Endometrium (tissue), 2 donors: ENCODE measurements around the gene GIT1.

ENCODE experiments used
- FAIRE-seq: peaks from 2 replicates; lab custom pipeline; 2012; peaks lifted over from hg19 to GRCh38; lab: Jason Lieb, UNC
- donor health status: control.
- donor health status: control.

Gene GIT1

GRCh38 chr17:29616300-29617048 is 27.0 kb upstream of the GIT1 start:
- no peak for FAIRE-seq

DNA sequence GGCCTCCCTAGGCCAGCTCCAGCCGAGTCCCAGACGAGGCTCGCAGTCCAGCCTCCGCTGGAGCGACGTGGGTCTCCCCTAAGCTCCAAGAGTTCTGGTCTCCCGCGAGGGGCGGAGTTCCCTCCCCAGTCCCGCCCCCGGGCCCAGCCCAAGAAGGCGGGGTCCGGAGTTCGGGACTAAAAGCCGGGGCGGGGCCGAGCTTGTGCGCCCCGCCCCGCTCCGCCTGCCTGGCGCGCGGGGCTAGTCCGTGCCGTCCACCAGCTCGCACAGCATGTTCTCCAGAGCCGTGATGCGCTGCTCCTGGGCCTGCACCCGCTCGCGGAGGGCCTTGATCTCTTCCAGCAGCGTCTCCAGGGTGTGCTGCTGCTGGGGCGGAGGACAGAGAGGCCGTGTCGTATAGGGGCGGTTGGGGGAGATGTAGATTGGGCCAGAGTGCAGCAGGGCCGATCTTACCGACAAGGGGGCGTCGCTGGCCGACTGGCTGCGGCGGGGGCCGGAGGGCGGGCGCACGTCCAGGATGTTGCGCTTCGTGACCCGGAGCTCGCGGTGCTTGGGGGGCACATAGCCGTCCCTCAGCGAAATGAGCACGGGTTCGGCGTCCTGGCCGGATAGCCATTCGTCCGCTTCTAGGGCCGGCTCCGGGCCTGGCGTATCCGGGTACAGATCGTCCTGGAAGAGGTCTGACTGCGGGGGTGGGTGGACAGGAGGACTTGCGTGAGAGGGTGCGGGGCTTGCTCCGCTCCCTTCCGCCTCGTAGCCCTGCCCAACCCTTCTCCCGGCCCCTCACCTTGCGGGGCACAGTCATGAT is 26.2 kb upstream of the GIT1 start:
- no peak for FAIRE-seq

DNA sequence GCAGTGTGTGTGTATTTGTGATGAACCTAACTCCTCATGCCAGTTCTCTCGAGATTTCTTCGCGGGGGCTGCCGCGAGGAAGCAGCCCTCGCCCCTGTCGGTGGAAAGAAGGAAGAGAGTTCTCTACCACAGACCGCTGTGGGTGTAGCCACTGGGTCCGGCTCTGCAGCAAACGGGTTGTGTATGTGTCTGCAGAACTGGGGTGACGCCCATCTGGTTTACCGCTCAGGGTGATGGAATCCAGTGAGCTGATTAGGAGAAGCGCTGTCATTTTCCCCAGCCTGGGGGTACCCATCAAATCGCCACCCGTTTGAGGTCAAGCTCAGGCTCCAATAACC is 25.6 kb upstream of the GIT1 start:
- FAIRE-seq, result no peak

- no peak for FAIRE-seq
Measured at GRCh38 chr17:29614349-29615047, 25.1 kb upstream of the GIT1 start.

DNA sequence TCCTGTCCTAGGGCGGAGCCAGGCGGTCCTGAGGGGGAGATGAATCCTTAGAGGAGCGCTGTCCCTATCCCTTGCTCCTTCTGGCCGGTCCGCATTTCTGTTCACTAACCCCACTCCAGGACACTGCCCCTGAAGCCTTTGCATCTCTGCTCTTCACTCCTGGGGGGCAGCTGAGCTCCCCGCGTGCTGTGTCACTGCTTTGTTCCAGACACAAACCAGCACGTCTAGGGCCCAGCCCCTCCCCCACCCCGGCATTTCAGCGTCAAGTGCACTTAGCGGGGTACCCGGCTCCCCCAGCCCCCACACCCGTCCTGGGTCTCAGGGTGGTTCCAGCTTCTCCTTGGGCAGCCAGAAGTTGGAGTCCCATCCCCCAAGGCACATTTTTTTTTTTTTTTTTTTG is 24.4 kb upstream of the GIT1 start:
- no peak for FAIRE-seq

GRCh38 chr17:29613352-29613837 is 23.9 kb upstream of the GIT1 start:
- no peak for FAIRE-seq

DNA sequence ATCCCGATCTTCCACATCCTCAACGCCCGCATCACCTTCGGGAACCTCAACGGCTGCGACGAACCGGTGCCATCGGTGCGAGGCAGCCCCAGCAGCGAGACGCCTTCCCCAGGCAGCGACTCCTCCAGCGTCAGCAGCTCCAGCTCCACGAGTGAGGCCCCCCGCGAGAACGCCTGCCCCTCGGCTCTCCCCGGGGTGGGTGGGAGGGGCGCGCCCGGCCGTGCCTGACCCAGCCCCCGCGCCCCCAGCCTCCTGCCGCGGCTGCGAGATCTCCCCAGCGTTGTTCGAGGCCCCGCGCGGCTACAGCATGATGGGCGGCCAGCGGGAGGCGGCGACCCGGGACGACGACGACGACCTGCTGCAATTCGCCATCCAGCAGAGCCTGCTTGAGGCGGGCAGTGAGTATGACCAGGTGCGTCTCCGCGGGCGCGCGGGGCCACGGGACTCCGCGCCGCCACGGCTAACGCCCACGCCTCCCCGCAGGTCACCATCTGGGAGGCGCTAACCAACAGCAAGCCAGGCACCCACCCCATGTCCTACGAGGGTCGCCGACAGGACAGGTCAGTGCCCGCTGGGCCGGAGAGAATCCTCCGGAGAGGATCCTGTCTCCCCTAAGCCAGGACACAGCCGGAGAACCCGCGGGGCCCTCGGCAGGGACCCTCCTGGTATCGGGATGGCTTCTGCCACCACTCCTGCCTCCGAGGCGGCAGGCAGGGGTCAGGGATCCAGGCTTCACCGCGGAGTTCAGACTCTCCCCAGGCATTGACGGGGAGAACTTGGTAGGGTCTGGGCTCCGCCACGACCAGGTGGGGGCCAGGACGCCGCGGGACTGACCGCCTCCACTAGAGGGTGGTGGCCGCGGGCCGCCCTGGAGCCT is 23.2 kb upstream of the GIT1 start:
- no peak for FAIRE-seq

DNA sequence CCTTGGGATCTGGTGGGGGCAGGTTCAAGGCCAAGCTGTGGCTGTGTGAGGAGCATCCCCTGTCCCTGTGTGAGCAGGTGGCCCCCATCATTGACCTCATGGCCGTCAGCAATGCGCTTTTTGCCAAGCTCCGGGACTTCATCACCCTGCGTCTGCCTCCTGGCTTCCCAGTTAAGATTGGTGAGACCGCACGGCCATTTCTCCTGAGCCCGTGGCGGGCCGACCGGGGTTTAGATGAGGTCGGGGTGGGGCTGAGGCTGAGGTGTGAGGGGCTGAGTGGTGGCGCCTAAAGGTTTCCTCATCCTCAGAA is 22.6 kb upstream of the GIT1 start:
- FAIRE-seq, result no peak

DNA sequence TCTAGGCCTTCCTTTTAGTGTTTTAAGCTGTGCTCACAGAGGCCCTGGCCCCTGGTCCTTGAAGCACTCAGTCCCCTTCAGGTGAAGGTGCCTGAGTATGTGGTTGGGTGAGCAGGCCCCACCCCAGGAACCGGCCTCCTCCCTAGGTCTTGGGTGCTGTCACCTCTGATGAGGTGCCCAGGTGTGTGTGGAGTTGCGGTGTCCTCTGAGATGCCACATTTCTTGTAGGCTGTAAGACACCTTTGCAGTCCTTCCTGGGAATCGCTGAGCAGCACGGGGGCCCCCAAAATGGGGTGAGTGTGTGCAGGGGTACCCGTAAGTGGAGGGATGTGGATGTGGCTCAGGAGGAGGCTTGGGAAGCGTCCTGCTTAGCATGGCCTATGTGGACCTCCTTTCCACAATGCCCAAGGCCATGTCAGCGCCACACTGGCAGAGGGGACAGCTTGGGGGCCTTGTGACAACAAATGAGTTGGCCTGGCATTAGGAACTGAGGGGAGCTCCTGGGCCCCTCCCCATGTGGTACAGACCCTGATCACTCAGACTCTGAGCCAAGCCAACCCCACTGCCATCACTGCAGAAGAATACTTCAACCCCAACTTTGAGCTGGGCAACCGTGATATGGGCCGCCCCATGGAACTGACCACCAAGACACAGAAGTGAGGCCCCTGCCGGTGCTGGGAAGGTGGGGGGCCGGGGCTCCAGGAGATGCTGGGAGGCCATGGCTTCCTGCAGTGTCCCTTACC is 22.1 kb upstream of the GIT1 start:
- no peak for FAIRE-seq

DNA sequence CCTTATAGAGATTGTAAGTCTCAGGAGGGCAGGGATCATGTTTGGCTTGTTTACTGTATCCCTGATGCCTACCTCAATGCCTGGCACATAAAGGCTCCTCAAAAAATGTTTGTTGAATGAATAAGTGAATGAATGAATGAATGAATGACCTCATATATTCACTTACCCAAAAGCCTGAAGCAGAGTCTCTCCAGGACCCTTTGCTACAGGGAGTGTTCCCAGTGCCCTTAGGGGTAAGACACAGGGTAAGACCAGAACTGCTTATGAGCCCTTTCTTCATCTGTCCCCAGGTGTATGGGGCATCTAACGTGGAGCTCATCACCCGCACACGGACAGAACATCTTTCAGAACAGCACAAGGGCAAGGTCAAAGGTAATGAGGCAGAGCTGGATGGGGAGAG is 20.9 kb upstream of the GIT1 start:
- no peak for FAIRE-seq

GRCh38 chr17:29608986-29609385 is 19.5 kb upstream of the GIT1 start:
- no peak for FAIRE-seq

DNA sequence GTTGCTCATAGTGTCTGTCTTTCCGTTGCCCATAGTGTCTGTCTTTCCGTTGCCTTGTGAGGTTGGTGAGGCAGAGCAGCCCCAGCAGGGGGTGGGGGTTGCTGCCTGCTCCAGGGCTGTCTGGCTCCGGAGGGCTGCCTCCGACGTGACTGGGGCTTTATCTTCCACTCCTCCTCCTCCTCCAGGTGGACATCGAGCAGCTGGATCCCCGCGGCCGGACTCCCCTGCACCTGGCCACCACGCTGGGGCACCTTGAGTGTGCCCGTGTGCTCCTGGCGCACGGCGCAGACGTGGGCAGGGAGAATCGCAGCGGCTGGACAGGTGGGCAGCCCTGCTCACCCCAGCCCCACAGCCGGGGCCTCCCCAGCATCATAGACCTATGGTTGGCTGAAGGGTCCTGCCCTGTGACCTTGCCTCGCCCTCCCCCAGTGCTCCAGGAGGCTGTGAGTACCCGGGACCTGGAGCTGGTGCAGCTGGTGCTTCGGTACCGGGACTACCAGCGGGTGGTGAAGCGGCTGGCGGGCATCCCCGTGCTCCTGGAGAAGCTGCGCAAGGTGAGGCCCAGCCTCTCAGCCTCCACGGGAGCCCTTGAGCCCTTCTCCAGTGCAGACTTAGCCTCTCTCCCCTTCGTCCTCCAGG is 18.2 kb upstream of the GIT1 start:
- FAIRE-seq, result no peak

GRCh38 chr17:29603109-29603674 is 13.7 kb upstream of the GIT1 start:
- no peak for FAIRE-seq

DNA sequence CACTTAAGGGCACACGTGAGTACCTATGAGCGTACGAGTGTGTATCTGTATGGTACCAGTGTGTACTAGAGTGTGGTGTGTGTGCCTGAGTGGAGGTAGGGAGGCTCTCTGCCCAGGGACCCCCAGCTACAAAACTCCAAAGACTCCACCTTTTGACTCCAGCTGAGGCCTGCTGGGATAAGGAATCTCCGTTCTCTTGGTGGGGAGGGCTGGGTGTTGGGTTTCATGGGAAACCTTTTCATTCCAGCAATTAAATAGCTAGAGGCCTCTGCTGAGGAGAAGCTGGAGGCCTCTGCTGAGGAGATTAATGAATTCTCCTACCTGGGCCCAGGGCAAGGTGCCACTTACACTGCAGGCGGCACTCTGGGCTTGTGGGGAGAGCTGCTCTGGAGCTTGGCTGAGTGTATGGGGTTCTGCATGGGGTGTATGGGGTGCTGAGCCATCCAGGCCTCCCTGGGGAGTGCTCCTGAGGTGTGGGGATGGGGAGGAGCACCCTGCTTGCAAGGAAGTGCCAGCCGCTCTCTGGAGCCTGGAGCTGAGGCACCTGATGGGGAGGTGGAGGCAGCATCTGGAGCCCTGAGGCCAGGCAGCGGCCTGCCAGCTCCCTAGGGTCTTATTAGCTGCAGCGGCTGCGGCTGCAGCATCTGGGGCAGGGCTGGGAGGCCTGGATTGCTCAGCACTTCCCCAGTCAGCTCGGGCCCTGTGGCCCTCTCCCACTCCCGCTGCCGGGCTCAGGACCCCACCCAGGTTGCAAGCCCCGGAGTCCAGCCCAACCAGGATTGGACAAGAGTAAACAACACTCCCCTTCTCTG is 8.1 kb upstream of the GIT1 start:
- FAIRE-seq, result no peak

GRCh38 chr17:29596811-29597210 is 7.4 kb upstream of the GIT1 start:
- no peak for FAIRE-seq

GRCh38 chr17:29595943-29596774 is 6.7 kb upstream of the GIT1 start:
- FAIRE-seq, result no peak

- FAIRE-seq, result no peak
Measured at GRCh38 chr17:29595107-29595942, 5.9 kb upstream of the GIT1 start.

DNA sequence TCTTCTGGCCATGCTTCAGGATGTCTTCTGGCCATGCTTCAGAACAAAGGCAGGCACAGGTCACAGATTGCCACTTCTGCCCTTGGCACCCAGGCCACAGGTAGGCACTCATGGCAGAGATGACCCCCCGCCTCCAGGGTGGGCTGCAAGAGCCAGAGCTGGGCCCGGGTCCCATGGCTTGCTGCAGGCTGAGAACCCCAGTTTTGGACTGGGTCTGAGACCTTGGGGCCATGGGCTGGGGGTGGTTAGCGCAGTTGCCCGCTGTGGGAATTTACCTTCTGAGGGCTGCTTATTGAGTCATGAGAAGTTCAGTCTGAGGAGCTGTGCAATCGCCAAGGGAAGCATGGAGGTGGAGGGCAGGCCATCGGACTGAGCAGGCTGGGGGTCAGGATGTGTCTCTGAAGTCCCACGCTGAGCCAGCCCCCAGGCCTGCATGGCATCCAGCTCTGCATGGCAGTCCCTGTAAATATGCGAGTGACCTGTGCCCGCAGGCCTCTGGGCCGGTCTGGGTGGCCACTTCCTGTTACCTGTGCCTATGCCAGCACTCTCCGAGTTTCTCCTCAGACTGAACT is 5.2 kb upstream of the GIT1 start:
- FAIRE-seq, result no peak
